Neural cell (in vitro differentiated cells): ENCODE results near the gene CDCA5. TPM values are rescaled to one million over a fixed set of nuclear protein-coding genes. Genes with fewer than 3 reads are reported as not detected.

Source experiments
- H2AFZ ChIP-seq: fragments of 200-600, 300-800 bp; sonication (generic), shearing (Covaris generic); 2 replicates; pipeline ENCODE4 v1.6.0; 2014; ENCODE audit warnings: low read depth, mild to moderate bottlenecking, antibody characterized with exemption, low read length, moderate library complexity
- H3F3A ChIP-seq: fragments of 200-600 bp; shearing (Covaris generic); 2 replicates; pipeline ENCODE4 v1.6.1; 2016; ENCODE audit warnings: mild to moderate bottlenecking, moderate library complexity, mixed read lengths, antibody characterized with exemption, low read length; ENCODE audit not compliant: insufficient read depth, poor library complexity, severe bottlenecking
- H3K27ac ChIP-seq: fragments of 200-600, 300-800 bp; sonication (generic), shearing (Covaris generic); 2 replicates; pipeline ENCODE4 v1.5.1; 2014; ENCODE audit warnings: mild to moderate bottlenecking, low read length, moderate library complexity
- H3K27me3 ChIP-seq: fragments of 300-800, 200-600 bp; sonication (generic), shearing (Covaris generic); 2 replicates; pipeline ENCODE4 v1.6.0; 2014; ENCODE audit warnings: mild to moderate bottlenecking, low read depth, low read length, moderate library complexity; ENCODE audit not compliant: insufficient read depth
- H3K36me3 ChIP-seq: fragments of 300-800, 200-600 bp; sonication (generic), shearing (Covaris generic); 2 replicates; pipeline ENCODE4 v1.5.1; 2014; ENCODE audit warnings: mild to moderate bottlenecking, antibody characterized with exemption, low read length, moderate library complexity; ENCODE audit not compliant: insufficient read depth
- H3K4me2 ChIP-seq: fragments of 300-800, 200-600 bp; sonication (generic), shearing (Covaris generic); 2 replicates; pipeline ENCODE4 v1.6.0; 2014; ENCODE audit warnings: mild to moderate bottlenecking, low read length
- H3K4me3 ChIP-seq: fragments of 300-800, 200-600 bp; sonication (generic), shearing (Covaris generic); 2 replicates; pipeline ENCODE4 v1.5.1; 2014; ENCODE audit warnings: mild to moderate bottlenecking, low read length, moderate library complexity
- H3K79me2 ChIP-seq: fragments of 200-600 bp; shearing (Covaris generic); replicated peaks from 2 replicates; pipeline ENCODE4 v1.6.0; 2014; ENCODE audit warnings: mild to moderate bottlenecking, low read length, moderate library complexity; ENCODE audit not compliant: insufficient read depth
- H3K9ac ChIP-seq: fragments of 300-800, 200-600 bp; sonication (generic), shearing (Covaris generic); 2 replicates; pipeline ENCODE4 v1.6.1; 2016; ENCODE audit warnings: mild to moderate bottlenecking, low read length, mixed read lengths
- H3K9me2 ChIP-seq: fragments of 200-600 bp; shearing (Covaris generic); 2 replicates; pipeline ENCODE4 v1.6.1; 2016; ENCODE audit warnings: mild to moderate bottlenecking, low read length, mixed read lengths; ENCODE audit not compliant: insufficient read depth
- H3K9me3 ChIP-seq: fragments of 200-600, 300-800 bp; sonication (generic), shearing (Covaris generic); 2 replicates; pipeline ENCODE4 v1.6.1; 2016; ENCODE audit warnings: mild to moderate bottlenecking, mixed run types, low read length, moderate library complexity, mixed read lengths
- H4K20me1 ChIP-seq: fragments of 200-600 bp; shearing (Covaris generic); 2 replicates; pipeline ENCODE4 v1.6.1; 2016; ENCODE audit warnings: mild to moderate bottlenecking, mixed run types; ENCODE audit not compliant: insufficient read depth
- CTCF ChIP-seq: fragments of 450-650 bp; IDR thresholded peaks from 2 replicates; pipeline ENCODE4 v1.5.1; 2014; ENCODE audit warnings: antibody characterized with exemption, mild to moderate bottlenecking, moderate library complexity; ENCODE audit not compliant: poor library complexity, severe bottlenecking
- EP300 ChIP-seq: fragments of 450-650 bp; conservative IDR thresholded peaks from 2 replicates; pipeline ENCODE4 v1.6.1; 2014; ENCODE audit warnings: antibody characterized with exemption, mild to moderate bottlenecking, moderate library complexity; ENCODE audit not compliant: poor library complexity, severe bottlenecking
- EZH2 ChIP-seq: fragments of 200-600, 300-800 bp; shearing (Covaris generic), sonication (generic); IDR thresholded peaks from 2 replicates; pipeline ENCODE4 v1.6.1; 2014; ENCODE audit warnings: antibody characterized with exemption, low read length, borderline replicate concordance, mild to moderate bottlenecking; ENCODE audit not compliant: insufficient read depth, poor library complexity, severe bottlenecking
- MXI1 ChIP-seq: fragments of 450-650 bp; conservative IDR thresholded peaks from 2 replicates; pipeline ENCODE4 v1.6.1; 2014; ENCODE audit warnings: antibody characterized with exemption, mild to moderate bottlenecking; ENCODE audit not compliant: poor library complexity, severe bottlenecking
- POLR2AphosphoS5 ChIP-seq: IDR thresholded peaks from 2 replicates; pipeline ENCODE4 v1.6.1; 2012
- RAD21 ChIP-seq: fragments of 450-650 bp; conservative IDR thresholded peaks from 2 replicates; pipeline ENCODE4 v1.6.1; 2014; ENCODE audit warnings: antibody characterized with exemption, mild to moderate bottlenecking, moderate library complexity
- REST ChIP-seq: IDR thresholded peaks from 2 replicates; pipeline ENCODE4 v1.6.1; 2012; ENCODE audit warnings: borderline replicate concordance
- SMC3 ChIP-seq: fragments of 450-650 bp; conservative IDR thresholded peaks from 2 replicates; pipeline ENCODE4 v1.6.1; 2014; ENCODE audit warnings: antibody characterized with exemption, mild to moderate bottlenecking, moderate library complexity; ENCODE audit not compliant: poor library complexity
- TAF1 ChIP-seq: IDR thresholded peaks from 2 replicates; pipeline ENCODE4 v1.6.1; 2012; ENCODE audit warnings: low read depth
- polyA plus RNA-seq: library from polyadenylated mRNA; depleted of rRNA; stranded (reverse); fragments of >200 nt; gene quantifications from 2 replicates; pipeline ENCODE4 v1.2.3, GENCODE V29; 2014

The CDCA5 gene
- polyA plus RNA-seq, 1 donor from 2014 or later = 2.3 TPM

GRCh38 chr11:65047581-65048422 is 36.0 kb downstream of the CDCA5 start:
- Histone ChIP-seq H4K20me1 (no peaks in the 10 kb centered on the region), H3K36me3 (no peaks in the 10 kb centered on the region), H3K4me3 (no peak overlapping the region), H3F3A (no peaks in the 10 kb centered on the region), H3K9me3 (no peaks in the 10 kb centered on the region), H3K79me2 (peaks cover 3% of the 10 kb centered on the region), H3K27me3 (no peaks in the 10 kb centered on the region), H2AFZ (no peak overlapping the region), H3K9ac (no peak overlapping the region), H3K9me2 (no peaks in the 10 kb centered on the region), H3K4me2 (no peak overlapping the region), H3K27ac (no peak overlapping the region)
- TF ChIP-seq POLR2AphosphoS5 (no peak), REST (no peak), SMC3 (no peak)

- no peaks in the 10 kb centered on the region for H3K9me2 ChIP-seq
- H3K4me2 ChIP-seq = no peak overlapping the region
- no peaks in the 10 kb centered on the region for H3K9me3 ChIP-seq
- no peaks in the 10 kb centered on the region for H3K36me3 ChIP-seq
- no peaks in the 10 kb centered on the region for H4K20me1 ChIP-seq
- no peak overlapping the region for H3K27ac ChIP-seq
- no peak overlapping the region for H2AFZ ChIP-seq
- H3F3A ChIP-seq = no peaks in the 10 kb centered on the region
- no peak overlapping the region for H3K4me3 ChIP-seq
- no peak for TF ChIP-seq POLR2AphosphoS5
- peaks cover 9% of the 10 kb centered on the region for H3K79me2 ChIP-seq
- no peak overlapping the region for H3K9ac ChIP-seq
- H3K27me3 ChIP-seq = no peaks in the 10 kb centered on the region
Observed at GRCh38 chr11:65045728-65046127, 38.1 kb downstream of the CDCA5 start.

- TF ChIP-seq MXI1 (no peak), REST (no peak), EP300 (no peak), RAD21 (no peak), CTCF (no peak), POLR2AphosphoS5 (no peak), EZH2 (no peak), TAF1 (no peak), SMC3 (no peak)
- H3K9ac ChIP-seq = no peak overlapping the region
Observed at GRCh38 chr11:65045061-65045460, 38.8 kb downstream of the CDCA5 start.

More at GRCh38 chr11:65045061-65045460, 38.8 kb downstream of the CDCA5 start:
- no peak overlapping the region for H3K4me2 ChIP-seq
- H3K27me3 ChIP-seq = no peaks in the 10 kb centered on the region
- peaks cover 9% of the 10 kb centered on the region for H3K79me2 ChIP-seq
- H4K20me1 ChIP-seq = no peaks in the 10 kb centered on the region
- no peaks in the 10 kb centered on the region for H3K9me3 ChIP-seq
- H3K36me3 ChIP-seq = no peaks in the 10 kb centered on the region
- no peaks in the 10 kb centered on the region for H3F3A ChIP-seq
- no peak overlapping the region for H2AFZ ChIP-seq
- H3K9me2 ChIP-seq = no peaks in the 10 kb centered on the region
- no peak overlapping the region for H3K4me3 ChIP-seq
- no peak overlapping the region for H3K27ac ChIP-seq
